NB4 (cell line): ENCODE data around the gene PDE4D.

Experiments
- DNase-seq: peaks from one replicate; pipeline ENCODE4 v3.0.0; 2010; ENCODE audit warnings: low read depth
- H3K4me3 ChIP-seq: one replicate; pipeline ENCODE4 v1.5.1; 2011; ENCODE audit warnings: mild to moderate bottlenecking, low read depth, low read length, moderate library complexity
- CTCF ChIP-seq: IDR thresholded peaks from one replicate; pipeline ENCODE4 v1.5.1; 2012; ENCODE audit warnings: low read depth, low read length
- MYC ChIP-seq: IDR thresholded peaks from 2 replicates; pipeline ENCODE4 v1.6.1; 2011; ENCODE audit warnings: low read depth, low read length
- POLR2A ChIP-seq: IDR thresholded peaks from 2 replicates; pipeline ENCODE4 v1.6.1; 2011; ENCODE audit warnings: mild to moderate bottlenecking; ENCODE audit not compliant: insufficient read length; ENCODE audit errors: extremely low read depth
- TF ChIP-seq, protein P1 (sequence below): IDR thresholded peaks from 2 replicates; pipeline ENCODE4 v1.6.1; 2011; ENCODE audit warnings: low read depth, low read length

Gene PDE4D

DNA sequence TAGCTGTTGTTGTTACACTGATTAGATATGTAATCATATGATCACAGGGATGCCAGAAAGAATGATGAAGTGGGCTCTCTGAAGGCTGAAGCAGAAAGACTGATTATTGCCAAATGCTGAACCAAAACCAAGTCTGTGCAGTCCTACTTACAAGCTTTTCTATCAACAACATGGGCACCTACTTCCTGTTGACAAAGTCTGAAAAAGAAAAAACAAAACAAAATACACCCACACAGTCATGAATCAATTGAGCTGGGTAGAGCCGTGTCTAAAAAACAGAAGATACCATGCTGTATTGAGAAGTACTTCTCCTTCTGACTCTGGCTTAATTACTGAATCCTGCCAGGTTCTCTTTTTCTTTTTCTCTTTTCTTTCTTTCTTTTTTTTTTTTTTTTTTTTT is 947.3 kb downstream of the PDE4D start:
- no peak overlapping the region for H3K4me3 ChIP-seq
- no peak for TF ChIP-seq MYC
- no peak for TF ChIP-seq POLR2A
- TF ChIP-seq, protein P1, sequence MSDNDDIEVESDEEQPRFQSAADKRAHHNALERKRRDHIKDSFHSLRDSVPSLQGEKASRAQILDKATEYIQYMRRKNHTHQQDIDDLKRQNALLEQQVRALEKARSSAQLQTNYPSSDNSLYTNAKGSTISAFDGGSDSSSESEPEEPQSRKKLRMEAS, result no peak
- no peak for TF ChIP-seq CTCF
- no peak for DNase-seq

DNA sequence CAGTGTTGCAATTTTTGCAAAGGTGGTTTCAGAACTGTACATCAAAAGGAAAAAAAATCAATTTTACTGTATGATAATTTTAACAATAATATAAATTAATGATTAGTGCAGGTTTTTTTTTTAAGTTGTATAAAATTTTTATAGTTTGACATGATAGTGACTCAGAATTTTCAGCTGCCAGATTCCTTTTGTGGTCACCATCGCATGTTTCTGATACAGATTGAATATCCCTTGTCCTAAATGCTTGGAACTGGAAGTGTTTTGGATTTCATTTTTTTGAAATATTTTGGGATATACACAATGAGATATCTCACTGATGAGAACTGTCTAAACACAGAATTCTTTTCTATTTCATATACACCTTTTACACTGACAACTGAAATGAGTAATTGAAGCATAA is 949.3 kb downstream of the PDE4D start:
- DNase-seq, result no peak
- TF ChIP-seq POLR2A, result no peak
- no peak for TF ChIP-seq MYC
- TF ChIP-seq CTCF, result no peak
- TF ChIP-seq, protein P1, result no peak
- no peak overlapping the region for H3K4me3 ChIP-seq

GRCh38 chr5:58940446-58940845 is 953.1 kb downstream of the PDE4D start:
- DNase-seq, result no peak
- TF ChIP-seq POLR2A (no peak), MYC (no peak), CTCF (no peak)
- TF ChIP-seq, protein P1, result no peak
- H3K4me3 ChIP-seq, result no peak overlapping the region

- TF ChIP-seq POLR2A (no peak), CTCF (no peak), MYC (no peak)
- TF ChIP-seq, protein P1, result no peak
- no peak overlapping the region for H3K4me3 ChIP-seq
- no peak for DNase-seq
Observed at GRCh38 chr5:58939664-58940063, 953.9 kb downstream of the PDE4D start.

DNA sequence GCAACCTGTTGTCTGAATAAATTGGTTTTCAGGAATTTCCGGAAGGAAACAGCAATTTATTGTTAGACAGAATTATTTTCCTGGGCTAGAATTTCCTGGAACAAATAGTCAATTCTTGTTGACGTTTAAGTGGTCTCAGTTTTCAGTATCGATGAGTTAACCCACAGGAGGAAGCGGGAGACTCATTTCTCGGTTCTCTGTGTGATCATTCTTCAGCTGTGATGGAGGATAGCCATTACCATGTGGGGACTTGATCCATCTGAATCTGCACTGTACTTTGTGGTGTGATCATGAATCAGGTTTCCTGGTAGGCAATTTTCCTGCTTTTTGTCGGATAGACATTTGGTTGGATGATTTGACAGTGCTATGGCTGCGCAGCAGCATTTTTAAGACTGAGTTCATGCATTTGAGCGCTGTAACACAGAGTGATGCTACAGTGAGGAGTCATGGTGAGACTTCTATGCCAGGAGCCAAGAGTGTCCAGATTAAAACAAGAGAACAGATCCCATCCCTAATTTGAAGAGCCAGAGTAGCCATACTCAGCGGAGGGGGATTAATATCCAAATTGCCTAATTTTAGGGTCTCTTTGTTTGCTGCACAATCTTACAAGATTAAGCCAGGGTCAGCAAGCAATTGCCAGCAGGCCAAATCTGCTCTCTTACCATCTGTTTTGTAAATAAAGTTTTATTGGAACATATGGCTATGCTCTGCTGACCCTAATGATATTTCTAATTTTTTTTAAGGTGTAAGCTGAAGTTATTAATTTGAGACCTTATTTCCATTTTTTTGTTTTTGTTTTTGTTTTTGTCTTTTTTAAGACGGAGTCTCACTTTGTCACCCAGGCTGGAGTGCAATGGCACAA is 954.7 kb downstream of the PDE4D start:
- no peak for TF ChIP-seq MYC
- no peak for TF ChIP-seq POLR2A
- TF ChIP-seq, protein P1, result no peak
- TF ChIP-seq CTCF, result no peak
- H3K4me3 ChIP-seq, result no peak overlapping the region
- no peak for DNase-seq
